HepG2 (cell line): ENCODE data around the gene NUDT19. TPM values are rescaled to one million over a fixed set of nuclear protein-coding genes. Genes with fewer than 3 reads are reported as not detected.

ENCODE experiments used
- ATAC-seq: fragments of 200-7000 bp; cut with Tn5 transposase; 3 replicates; pipeline ENCODE4 v1.9.1; 2020; ENCODE audit warnings: mild to moderate bottlenecking, moderate library complexity
- BruUV-seq: library from RNA; stranded (reverse); fragments of 400-500 nt; replicated peaks from 2 replicates; lab custom pipeline; 2021; lab: Mats Ljungman, UMichigan
- CTCF ChIA-PET: fragments of 300-600 bp; formaldehyde crosslinking; extraction: SDS; loops from one replicate; lab custom pipeline; 2021; ENCODE audit warnings: low total read pairs, inconsistent platforms, low intra/inter-chr PET ratio; lab: Yijun Ruan, JAX
- POLR2A ChIA-PET: fragments of 350-600 bp; sonication (Branson Sonifier 250); formaldehyde crosslinking; loops from one replicate; lab custom pipeline; 2020; ENCODE audit warnings: antibody characterized with exemption, inconsistent platforms; lab: Yijun Ruan, JAX
- DNase-seq: peaks from one replicate; pipeline ENCODE4 v3.0.0-alpha.2; 2015; ENCODE audit warnings: low spot score
- FAIRE-seq: peaks from 3 replicates; lab custom pipeline; 2011; peaks lifted over from hg19 to GRCh38; lab: Jason Lieb, UNC
- H2AFZ ChIP-seq: one replicate; pipeline ENCODE4 v1.6.1; 2011; ENCODE audit warnings: low read length, inconsistent platforms
- H3K27ac ChIP-seq: fragments of 300-600 bp; 3 replicates; pipeline ENCODE4 v1.8.0; 2011; ENCODE audit warnings: mixed run types, mild to moderate bottlenecking, mixed read lengths, low read length, inconsistent platforms; ENCODE audit not compliant: insufficient read depth; ENCODE audit errors: extremely low read length
- H3K27me3 ChIP-seq, 2 experiments: fragments of 200-600 bp in 1 of 2; 2 replicates in 1 of 2; 3 replicates in 1 of 2; pipeline versions ENCODE4 v1.6.0 to v1.8.0; 2011; ENCODE audit warnings: low read length in 2 of 2, mild to moderate bottlenecking in 2 of 2, moderate library complexity in 2 of 2, inconsistent platforms in 1 of 2; ENCODE audit not compliant: insufficient read depth in 2 of 2, control insufficient read depth in 1 of 2
- H3K36me3 ChIP-seq, 2 experiments: fragments of 200-600 bp in 1 of 2; replicated peaks in 1 of 2; 2 replicates in 1 of 2; 3 replicates in 1 of 2; pipeline versions ENCODE4 v1.5.1 to v1.8.0; 2011; ENCODE audit warnings: low read length in 2 of 2, inconsistent platforms in 1 of 2; ENCODE audit not compliant: insufficient read depth in 2 of 2, control insufficient read depth in 1 of 2
- H3K4me1 ChIP-seq: 2 replicates; pipeline ENCODE4 v1.5.1; 2012; ENCODE audit warnings: low read length, inconsistent platforms; ENCODE audit not compliant: insufficient read depth
- H3K4me2 ChIP-seq: 2 replicates; pipeline ENCODE4 v1.6.0; 2011; ENCODE audit warnings: low read depth, low read length, inconsistent platforms
- H3K4me3 ChIP-seq, 3 experiments: fragments of 200-600 bp in 1 of 3; sonication (generic), shearing (Covaris generic) in 1 of 3; replicated peaks in 1 of 3; 2 replicates each; pipeline ENCODE4 v1.5.1; 2011 to 2016; ENCODE audit warnings: low read length in 3 of 3, inconsistent platforms in 2 of 3, low read depth in 2 of 3, mild to moderate bottlenecking in 2 of 3, control low read depth in 1 of 3, mixed read lengths in 1 of 3; ENCODE audit not compliant: insufficient read depth in 1 of 3
- H3K79me2 ChIP-seq: one replicate; pipeline ENCODE4 v1.6.1; 2011; ENCODE audit warnings: low read length, inconsistent platforms; ENCODE audit not compliant: insufficient read depth
- H3K9ac ChIP-seq: 2 replicates; pipeline ENCODE4 v1.6.0; 2011; ENCODE audit warnings: mild to moderate bottlenecking, low read depth, low read length, inconsistent platforms; ENCODE audit not compliant: insufficient read depth
- H3K9me3 ChIP-seq: 2 replicates; pipeline ENCODE4 v1.5.1; 2012; ENCODE audit warnings: mild to moderate bottlenecking, low read length
- H4K20me1 ChIP-seq: 2 replicates; pipeline ENCODE4 v1.6.0; 2011; ENCODE audit warnings: inconsistent platforms, mild to moderate bottlenecking, low read length, moderate library complexity; ENCODE audit not compliant: insufficient read depth
- CBX5 ChIP-seq: sonication (generic); formaldehyde crosslinking; IDR thresholded peaks from 2 replicates; pipeline ENCODE4 v1.4.0; 2020; ENCODE audit warnings: missing genetic modification reagents, borderline replicate concordance
- CENPBD1 ChIP-seq: sonication (generic); formaldehyde crosslinking; IDR thresholded peaks from 2 replicates; pipeline ENCODE4 v1.8.0; 2022; ENCODE audit warnings: missing genetic modification reagents, low read depth, mild to moderate bottlenecking, borderline replicate concordance
- DRAP1 ChIP-seq: IDR thresholded peaks from 2 replicates; pipeline ENCODE4 v1.6.1; 2016; ENCODE audit warnings: missing genetic modification reagents, missing compliant biosample characterization
- FUBP1 ChIP-seq: sonication (generic); formaldehyde crosslinking; IDR thresholded peaks from 2 replicates; pipeline ENCODE4 v1.5.1; 2020; ENCODE audit warnings: missing genetic modification reagents, mild to moderate bottlenecking, borderline replicate concordance
- HNRNPL ChIP-seq: fragments of 200-400 bp; formaldehyde crosslinking; IDR thresholded peaks from 2 replicates; pipeline ENCODE4 v1.6.1; 2017; ENCODE audit warnings: mild to moderate bottlenecking, low read depth, low read length
- KAT2B ChIP-seq: fragments of 150-350 bp; IDR thresholded peaks from 2 replicates; pipeline ENCODE4 v1.6.1; 2014; ENCODE audit warnings: low read depth, low read length, borderline replicate concordance
- MLLT10 ChIP-seq: sonication (generic); formaldehyde crosslinking; IDR thresholded peaks from 2 replicates; pipeline ENCODE4 v1.4.0; 2020; ENCODE audit warnings: missing genetic modification reagents
- SRF ChIP-seq: IDR thresholded peaks from 2 replicates; pipeline ENCODE4 v1.6.1; 2011; ENCODE audit warnings: mild to moderate bottlenecking, low read depth, low read length, moderate library complexity
- TCF7L2 ChIP-seq: IDR thresholded peaks from 2 replicates; pipeline ENCODE4 v1.6.1; 2011; ENCODE audit warnings: mild to moderate bottlenecking, low read depth, low read length, moderate library complexity
- ZBTB1 ChIP-seq: sonication (generic); formaldehyde crosslinking; IDR thresholded peaks from 2 replicates; pipeline ENCODE4 v1.4.0; 2020; ENCODE audit warnings: missing genetic modification reagents, borderline replicate concordance
- ZFP37 ChIP-seq: sonication (generic); formaldehyde crosslinking; IDR thresholded peaks from 2 replicates; pipeline ENCODE4 v1.4.0; 2020; ENCODE audit warnings: missing genetic modification reagents, borderline replicate concordance
- ZMYM3 ChIP-seq: sonication (generic); formaldehyde crosslinking; IDR thresholded peaks from 2 replicates; pipeline ENCODE4 v1.5.1; 2020; ENCODE audit warnings: mild to moderate bottlenecking, missing genetic modification reagents
- ZNF549 ChIP-seq: sonication (generic); formaldehyde crosslinking; IDR thresholded peaks from 2 replicates; pipeline ENCODE4 v1.5.0; 2020; ENCODE audit warnings: missing genetic modification reagents
- ZNF580 ChIP-seq: IDR thresholded peaks from 2 replicates; pipeline ENCODE4 v1.6.1; 2016; ENCODE audit warnings: low read depth, borderline replicate concordance
- WGBS: methylation state at CpG from one replicate; pipeline ENCODE4 v1.1.6; 2017; ENCODE audit warnings: low lambda C conversion rate; 5-methylcytosine and 5-hydroxymethylcytosine counted together
- in situ Hi-C: cut with HindIII; loops from 2 replicates; pipeline ENCODE4 v1.10.0; 2017; ENCODE audit warnings: low pct_unique_long_range_greater_than_20kb; ENCODE audit not compliant: extremely low pct_ligation_motif_present
- intact Hi-C: fragments of 100-400 bp; cut with micrococcal nuclease; formaldehyde crosslinking; loops from one replicate; pipeline ENCODE4 v1.10.0; 2022; ENCODE audit not compliant: unreplicated experiment
- polyA plus RNA-seq, 8 experiments: library from polyadenylated mRNA; depleted of rRNA in 3 of 8; stranded (reverse) in 7 of 8; unstranded in 1 of 8; fragments of >200 nt; fragmentation: Illumina TruSeq in 4 of 8; extraction: Trizol in 4 of 8; gene quantifications; 2 replicates each; pipeline versions ENCODE4 v1.2.1 to v1.2.3, GENCODE V29; 2011 to 2016; ENCODE audit warnings: low read depth in 4 of 8, missing spikeins in 1 of 8, mixed read lengths in 1 of 8; ENCODE audit not compliant: insufficient read depth in 1 of 8
- total RNA-seq, 5 experiments: library from RNA; depleted of rRNA; stranded (reverse); fragments of >200 nt; fragmentation: Illumina TruSeq; extraction: Trizol; gene quantifications; 2 replicates each; pipeline ENCODE4 v1.2.3, GENCODE V29; 2016; ENCODE audit warnings: low read depth in 1 of 5

Gene NUDT19
- total and polyA plus RNA-seq, 2 of the 13 experiments (the other 11 are each of a cell fraction or from before 2014, with no cell fraction given): 3.1 to 3.6 TPM

GRCh38 chr19:32743447-32743846 is 51.8 kb downstream of the NUDT19 start:
- no peak overlapping the region for H2AFZ ChIP-seq
- no peak overlapping the region for H3K9ac ChIP-seq
- FAIRE-seq: no peak
- H3K36me3 ChIP-seq: no peaks in the 10 kb centered on the region
- ChIA-PET CTCF (no interaction called here), POLR2A (no interaction called here)
- no peak for TF ChIP-seq ZNF549 (CRISPR knock-in tag)
- TF ChIP-seq HNRNPL: no peak
- TF ChIP-seq ZNF580 (CRISPR knock-in tag): no peak
- no peak for TF ChIP-seq CBX5 (CRISPR knock-in tag)
- TF ChIP-seq KAT2B: no peak
- no peak for TF ChIP-seq TCF7L2
- TF ChIP-seq MLLT10 (CRISPR knock-in tag): no peak
- H4K20me1 ChIP-seq: no peaks in the 10 kb centered on the region
- in situ Hi-C loops (no loop called here), intact Hi-C loops (no loop called here)
- H3K79me2 ChIP-seq: no peaks in the 10 kb centered on the region
- no peak for ATAC-seq
- no TSS peak for BruUV-seq
- WGBS: 72% methylated on average over 4 of the region's 4 CpGs
- no peak for DNase-seq
- no peak overlapping the region for H3K4me3 ChIP-seq
- H3K4me2 ChIP-seq: no peak overlapping the region
- no peaks in the 10 kb centered on the region for H3K9me3 ChIP-seq
- peaks cover 0 to 4% of the 10 kb centered on the region in 2 experiments; a peak in 1 of 5 replicates for H3K27me3 ChIP-seq
- H3K27ac ChIP-seq: no peak overlapping the region
- no peaks in the 10 kb centered on the region for H3K4me1 ChIP-seq

GRCh38 chr19:32744555-32745325 is 53.1 kb downstream of the NUDT19 start:
- Histone ChIP-seq H3K27me3 (peaks cover 2 to 12% of the 10 kb centered on the region in 2 experiments; a peak in 2 of 5 replicates), H3K4me2 (no peak overlapping the region), H2AFZ (no peak overlapping the region), H3K27ac (no peak overlapping the region), H4K20me1 (no peaks in the 10 kb centered on the region), H3K4me1 (no peaks in the 10 kb centered on the region), H3K4me3 (no peak overlapping the region), H3K36me3 (no peaks in the 10 kb centered on the region), H3K79me2 (no peaks in the 10 kb centered on the region), H3K9ac (no peak overlapping the region), H3K9me3 (no peaks in the 10 kb centered on the region)
- DNase-seq (no peak), FAIRE-seq (no peak), ATAC-seq (no peak)
- ChIA-PET CTCF (no interaction called here), POLR2A (no interaction called here)
- in situ Hi-C loops (no loop called here), intact Hi-C loops (no loop called here)
- BruUV-seq: no TSS peak
- WGBS: 71% methylated on average over 18 of the region's 18 CpGs
- no peak for TF ChIP-seq DRAP1 (CRISPR knock-in tag)
- TF ChIP-seq FUBP1 (CRISPR knock-in tag): no peak
- TF ChIP-seq SRF: no peak
- no peak for TF ChIP-seq ZBTB1
- TF ChIP-seq CENPBD1 (CRISPR knock-in tag): no peak
- TF ChIP-seq ZFP37 (CRISPR knock-in tag): no peak
- no peak for TF ChIP-seq ZMYM3 (CRISPR knock-in tag)
